Astrocyte (in vitro differentiated cells and primary cell): ENCODE results near the gene NCAPH2.

Experiments
- EZH2 ChIP-seq: IDR thresholded peaks from 2 replicates; pipeline ENCODE4 v1.6.1; 2012; ENCODE audit warnings: mild to moderate bottlenecking, low read length, inconsistent platforms; ENCODE audit not compliant: insufficient read depth
- TF ChIP-seq, protein P1 (sequence below): IDR thresholded peaks from 2 replicates; pipeline ENCODE4 v1.5.1; 2011; ENCODE audit warnings: low read depth, mild to moderate bottlenecking, inconsistent platforms, low read length, moderate library complexity; ENCODE audit not compliant: insufficient read depth

DNA sequence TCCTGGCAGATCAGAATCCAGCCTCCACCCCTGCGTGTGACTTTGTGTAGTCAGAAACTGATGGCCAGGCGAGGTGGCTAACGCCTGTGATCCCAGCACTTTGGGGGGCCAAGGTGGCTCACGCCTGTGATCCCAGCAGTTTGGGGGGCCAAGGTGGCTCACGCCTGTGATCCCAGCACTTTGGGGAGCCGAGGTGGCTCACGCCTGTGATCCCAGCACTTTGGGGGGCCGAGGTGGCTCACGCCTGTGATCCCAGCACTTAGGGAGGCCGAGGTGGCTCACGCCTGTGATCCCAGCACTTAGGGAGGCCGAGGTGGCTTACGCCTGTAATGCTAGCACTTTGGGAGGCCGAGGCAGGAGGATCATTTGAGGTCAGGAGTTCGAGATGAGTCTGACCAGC, 5.2 kb downstream of the NCAPH2 start:
- TF ChIP-seq, protein P1, sequence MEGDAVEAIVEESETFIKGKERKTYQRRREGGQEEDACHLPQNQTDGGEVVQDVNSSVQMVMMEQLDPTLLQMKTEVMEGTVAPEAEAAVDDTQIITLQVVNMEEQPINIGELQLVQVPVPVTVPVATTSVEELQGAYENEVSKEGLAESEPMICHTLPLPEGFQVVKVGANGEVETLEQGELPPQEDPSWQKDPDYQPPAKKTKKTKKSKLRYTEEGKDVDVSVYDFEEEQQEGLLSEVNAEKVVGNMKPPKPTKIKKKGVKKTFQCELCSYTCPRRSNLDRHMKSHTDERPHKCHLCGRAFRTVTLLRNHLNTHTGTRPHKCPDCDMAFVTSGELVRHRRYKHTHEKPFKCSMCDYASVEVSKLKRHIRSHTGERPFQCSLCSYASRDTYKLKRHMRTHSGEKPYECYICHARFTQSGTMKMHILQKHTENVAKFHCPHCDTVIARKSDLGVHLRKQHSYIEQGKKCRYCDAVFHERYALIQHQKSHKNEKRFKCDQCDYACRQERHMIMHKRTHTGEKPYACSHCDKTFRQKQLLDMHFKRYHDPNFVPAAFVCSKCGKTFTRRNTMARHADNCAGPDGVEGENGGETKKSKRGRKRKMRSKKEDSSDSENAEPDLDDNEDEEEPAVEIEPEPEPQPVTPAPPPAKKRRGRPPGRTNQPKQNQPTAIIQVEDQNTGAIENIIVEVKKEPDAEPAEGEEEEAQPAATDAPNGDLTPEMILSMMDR, result no peak
- TF ChIP-seq EZH2, result no peak
